Tibial artery (tissue), 4 donors: ENCODE results near the gene FOXD3.

Experiments
- DNase-seq, 2 donors: peaks; one replicate each; pipeline ENCODE4 v3.0.0-alpha.2; 2019
- H3K27ac ChIP-seq, 2 donors: fragments of 200-600 bp; sonication (generic) in 1 of 2; 1 replicate in 1 of 2; 2 replicates in 1 of 2; pipeline ENCODE4 v1.5.1; 2018 to 2019; ENCODE audit warnings: mild to moderate bottlenecking in 1 of 2
- H3K27me3 ChIP-seq, 2 donors: fragments of 200-600 bp; sonication (generic) in 1 of 2; one replicate each; pipeline versions ENCODE4 v1.5.1 to v1.6.0; 2016 to 2019
- H3K36me3 ChIP-seq, 3 donors: fragments of 200-600 bp; sonication (generic) in 2 of 3; one replicate each; pipeline ENCODE4 v1.5.1; 2016 to 2019; ENCODE audit warnings: mild to moderate bottlenecking in 2 of 3
- H3K4me1 ChIP-seq, 4 donors: fragments of 200-600 bp; sonication (generic) in 2 of 4; 1 replicate in 3 of 4; 2 replicates in 1 of 4; pipeline ENCODE4 v1.5.1; 2016 to 2019
- H3K4me3 ChIP-seq, 2 donors: fragments of 200-600 bp; sonication (generic) in 1 of 2; 1 replicate in 1 of 2; 2 replicates in 1 of 2; pipeline ENCODE4 v1.5.1; 2018 to 2019; ENCODE audit warnings: mild to moderate bottlenecking in 2 of 2
- H3K9me3 ChIP-seq, 3 donors: fragments of 200-600 bp; sonication (generic) in 1 of 3; one replicate each; pipeline ENCODE4 v1.5.1; 2016 to 2019
- CTCF ChIP-seq, 2 experiments: fragments of 200-600 bp in 1 of 2; fragments of 450-650 bp in 1 of 2; IDR thresholded peaks; one replicate each; pipeline ENCODE4 v1.5.1; 2017 to 2019; ENCODE audit warnings: antibody characterized with exemption in 2 of 2, mild to moderate bottlenecking in 1 of 2, moderate library complexity in 1 of 2
- intact Hi-C: fragments of 100-400 bp; cut with DNase I; formaldehyde crosslinking; loops from one replicate; pipeline ENCODE4 v1.15.0; 2023; ENCODE audit warnings: low total_unique reads

FOXD3 gene

GRCh38 chr1:63367215-63368103, 45.1 kb downstream of the FOXD3 start, which contains the start of gene ALG6:
TSS of gene ALG6 (plus strand) at chr1:63367627. CDS start at chr1:63370978, 3,351 bp downstream.
- peak in 1 of 2 experiments; percentile 7 for TF ChIP-seq CTCF (IDR thresholded peaks at IDR 0.05)
- Histone ChIP-seq H3K27me3 (no peaks in the 10 kb centered on the region), H3K4me3 (peak within 1 kb of the TSS; percentile 75 to 94), H3K27ac (peak within 1 kb of the TSS; percentile 82 to 84), H3K9me3 (no peaks in the 10 kb centered on the region), H3K36me3 (peaks cover 0 to 16% (median 13%) of the 10 kb centered on the region in 3 donors), H3K4me1 (peaks cover 0 to 13% (median 4%) of the 10 kb centered on the region in 4 donors)
- peak; percentile 91 to 97 for DNase-seq
- intact Hi-C loops: loop anchor here (10.0 kb wide), 1 partner anchor 147 kb away; no protein-coding TSS in a partner anchor

- TF ChIP-seq CTCF (IDR thresholded peaks at IDR 0.05): no peak
- H3K27ac ChIP-seq: peak overlapping the region; percentile 82 to 84
- H3K4me1 ChIP-seq: peaks cover 0 to 13% (median 4%) of the 10 kb centered on the region in 4 donors
- peak overlapping the region; percentile 75 to 94 for H3K4me3 ChIP-seq
- no peaks in the 10 kb centered on the region for H3K27me3 ChIP-seq
- DNase-seq: no peak
- peaks cover 0 to 23% (median 18%) of the 10 kb centered on the region in 3 donors for H3K36me3 ChIP-seq
- H3K9me3 ChIP-seq: no peaks in the 10 kb centered on the region
- intact Hi-C loops: loop anchor here (10.0 kb wide), 1 partner anchor 147 kb away; no protein-coding TSS in a partner anchor
Observed at GRCh38 chr1:63368131-63368530, 45.8 kb downstream of the FOXD3 start.
